Epidermal melanocyte (primary cell): ENCODE results near the gene CRADD.

Source experiments
- DNase-seq: peaks from one replicate; pipeline ENCODE4 v3.0.0; 2011; ENCODE audit warnings: low spot score; ENCODE audit not compliant: insufficient read length

CRADD gene

GRCh38 chr12:93894391-93895088 lies 217.4 kb downstream of the CRADD start:
- no peak for DNase-seq

- DNase-seq = no peak
These were observed 217.9 kb downstream of the CRADD start for GRCh38 chr12:93895089-93895445.

GRCh38 chr12:93896427-93896826 lies 219.3 kb downstream of the CRADD start:
- no peak for DNase-seq

GRCh38 chr12:93896952-93897351 lies 219.8 kb downstream of the CRADD start:
- DNase-seq = no peak

- DNase-seq = no peak
These were observed 224.6 kb downstream of the CRADD start for GRCh38 chr12:93901739-93902138.

GRCh38 chr12:93902192-93902591 lies 225.0 kb downstream of the CRADD start:
- DNase-seq = no peak

- DNase-seq = no peak
These were observed 225.8 kb downstream of the CRADD start for GRCh38 chr12:93902736-93903562.

GRCh38 chr12:93904124-93904523 lies 226.9 kb downstream of the CRADD start:
- DNase-seq = no peak

- no peak for DNase-seq
These were observed 231.1 kb downstream of the CRADD start for GRCh38 chr12:93908264-93908663.

- no peak for DNase-seq
These were observed 231.8 kb downstream of the CRADD start for GRCh38 chr12:93908846-93909567.

GRCh38 chr12:93911396-93911795 lies 234.2 kb downstream of the CRADD start:
- DNase-seq = no peak

- DNase-seq = no peak
These were observed 235.0 kb downstream of the CRADD start for GRCh38 chr12:93912086-93912733.

GRCh38 chr12:93913845-93914244 lies 236.7 kb downstream of the CRADD start:
- no peak for DNase-seq

GRCh38 chr12:93914281-93914680 lies 237.1 kb downstream of the CRADD start:
- DNase-seq = no peak

GRCh38 chr12:93915411-93915810 lies 238.2 kb downstream of the CRADD start:
- DNase-seq = no peak

- no peak for DNase-seq
These were observed 239.2 kb downstream of the CRADD start for GRCh38 chr12:93916402-93916801.

GRCh38 chr12:93918262-93918661 lies 241.1 kb downstream of the CRADD start:
- no peak for DNase-seq

GRCh38 chr12:93918900-93919299 lies 241.7 kb downstream of the CRADD start:
- no peak for DNase-seq

- no peak for DNase-seq
These were observed 244.3 kb downstream of the CRADD start for GRCh38 chr12:93921521-93921920.

- no peak for DNase-seq
These were observed 245.4 kb downstream of the CRADD start for GRCh38 chr12:93922583-93923006.

- no peak for DNase-seq
These were observed 247.2 kb downstream of the CRADD start for GRCh38 chr12:93924367-93924766.
